Measurements from ENCODE around the gene PKD2. TPM values are rescaled to one million over a fixed set of nuclear protein-coding genes. Genes with fewer than 3 reads are reported as not detected.
"Not testable (repeated sequence)": the region's sequence is repeated elsewhere in the genome, so short reads cannot be mapped to it uniquely, and the experiment has no call there.

PKD2 gene
- total RNA-seq, 1 donor from 2014 or later = 12.4 TPM

- no peak overlapping the region for H3K4me3 ChIP-seq (ENCODE audit: low read depth, low read length)
- no peak for FAIRE-seq
- no peaks in the 10 kb centered on the region for H3K27me3 ChIP-seq (ENCODE audit: control insufficient read depth, insufficient read depth, low read length)
- no peaks in the 10 kb centered on the region for H3K36me3 ChIP-seq (ENCODE audit: control insufficient read depth, insufficient read depth, low read length)
- no peak for TF ChIP-seq CTCF (IDR thresholded peaks at IDR 0.05; ENCODE audit: insufficient read depth, low read length, severe bottlenecking)
- peak; percentile 92 for DNase-seq (ENCODE audit: low read depth)
Observed at GRCh38 chr4:88104902-88105610, 97.6 kb downstream of the PKD2 start.

- Histone ChIP-seq H3K4me3 (ENCODE audit: low read depth, low read length) (no peak overlapping the region), H3K27me3 (ENCODE audit: control insufficient read depth, insufficient read depth, low read length) (no peaks in the 10 kb centered on the region), H3K36me3 (ENCODE audit: control insufficient read depth, insufficient read depth, low read length) (no peaks in the 10 kb centered on the region)
- FAIRE-seq = no peak
- peak; percentile 92 for DNase-seq (ENCODE audit: low read depth)
- TF ChIP-seq CTCF (IDR thresholded peaks at IDR 0.05; ENCODE audit: insufficient read depth, low read length, severe bottlenecking) = no peak
Observed at GRCh38 chr4:88106205-88106604, 98.8 kb downstream of the PKD2 start.

- no peak for FAIRE-seq
- TF ChIP-seq CTCF (IDR thresholded peaks at IDR 0.05; ENCODE audit: insufficient read depth, low read length, severe bottlenecking) = no peak
- H3K4me3 ChIP-seq (ENCODE audit: low read depth, low read length) = no peak overlapping the region
- no peaks in the 10 kb centered on the region for H3K27me3 ChIP-seq (ENCODE audit: control insufficient read depth, insufficient read depth, low read length)
- no peaks in the 10 kb centered on the region for H3K36me3 ChIP-seq (ENCODE audit: control insufficient read depth, insufficient read depth, low read length)
- peak; percentile 20 for DNase-seq (ENCODE audit: low read depth)
Observed at GRCh38 chr4:88107406-88108107, 100.1 kb downstream of the PKD2 start.

GRCh38 chr4:88108108-88108465, 100.7 kb downstream of the PKD2 start:
- not testable (repeated sequence) for H3K36me3 ChIP-seq (ENCODE audit: control insufficient read depth, insufficient read depth, low read length); FAIRE-seq; H3K27me3 ChIP-seq (ENCODE audit: control insufficient read depth, insufficient read depth, low read length); DNase-seq (ENCODE audit: low read depth); H3K4me3 ChIP-seq (ENCODE audit: low read depth, low read length)

- Histone ChIP-seq H3K36me3 (ENCODE audit: control insufficient read depth, insufficient read depth, low read length) (no peaks in the 10 kb centered on the region), H3K27me3 (ENCODE audit: control insufficient read depth, insufficient read depth, low read length) (no peaks in the 10 kb centered on the region), H3K4me3 (ENCODE audit: low read depth, low read length) (no peak overlapping the region)
- no peak for TF ChIP-seq CTCF (IDR thresholded peaks at IDR 0.05; ENCODE audit: insufficient read depth, low read length, severe bottlenecking)
- DNase-seq (ENCODE audit: low read depth) (no peak), FAIRE-seq (no peak)
Observed at GRCh38 chr4:88108747-88109122, 101.3 kb downstream of the PKD2 start.

- H3K36me3 ChIP-seq (ENCODE audit: control insufficient read depth, insufficient read depth, low read length) = no peaks in the 10 kb centered on the region
- H3K4me3 ChIP-seq (ENCODE audit: low read depth, low read length) = no peak overlapping the region
- no peak for FAIRE-seq
- TF ChIP-seq CTCF (IDR thresholded peaks at IDR 0.05; ENCODE audit: insufficient read depth, low read length, severe bottlenecking) = no peak
- H3K27me3 ChIP-seq (ENCODE audit: control insufficient read depth, insufficient read depth, low read length) = no peaks in the 10 kb centered on the region
- DNase-seq (ENCODE audit: low read depth) = no peak
Observed at GRCh38 chr4:88109123-88109881, 101.9 kb downstream of the PKD2 start.

Measured in bronchial epithelial cell (primary cell).